DOHH2 (cell line): ENCODE results near the gene CDKAL1.

Source experiments
- H3F3A ChIP-seq: fragments of 200-600 bp; sonication (generic), shearing (Covaris generic); 2 replicates; pipeline ENCODE4 v1.6.0; 2016; ENCODE audit warnings: antibody characterized with exemption, mild to moderate bottlenecking; ENCODE audit not compliant: control insufficient read depth, insufficient read depth
- H3K27ac ChIP-seq: fragments of 200-600 bp; sonication (generic); 2 replicates; pipeline ENCODE4 v1.5.1; 2014; ENCODE audit warnings: low read depth, mild to moderate bottlenecking, low read length, moderate library complexity
- H3K27me3 ChIP-seq: fragments of 200-600 bp; sonication (generic); 2 replicates; pipeline ENCODE4 v1.6.1; 2014; ENCODE audit warnings: mild to moderate bottlenecking, low read length, mixed read lengths; ENCODE audit not compliant: control insufficient read depth
- H3K36me3 ChIP-seq: fragments of 200-600 bp; sonication (generic); 2 replicates; pipeline ENCODE4 v1.6.1; 2014; ENCODE audit warnings: mild to moderate bottlenecking, low read length, moderate library complexity, mixed read lengths; ENCODE audit not compliant: control insufficient read depth
- H3K4me1 ChIP-seq: fragments of 200-600 bp; sonication (generic); 2 replicates; pipeline ENCODE4 v1.6.1; 2014; ENCODE audit warnings: mild to moderate bottlenecking, low read length, mixed read lengths; ENCODE audit not compliant: control insufficient read depth
- H3K4me2 ChIP-seq: fragments of 200-600 bp; sonication (generic); 2 replicates; pipeline ENCODE4 v1.6.0; 2014; ENCODE audit warnings: mild to moderate bottlenecking, low read length, moderate library complexity
- H3K4me3 ChIP-seq: fragments of 200-600 bp; sonication (generic); 2 replicates; pipeline ENCODE4 v1.5.1; 2014; ENCODE audit warnings: mild to moderate bottlenecking, low read length, mixed read lengths
- H3K79me2 ChIP-seq: fragments of 200-600 bp; sonication (generic); 2 replicates; pipeline ENCODE4 v1.6.1; 2014; ENCODE audit warnings: mild to moderate bottlenecking, low read length, mixed read lengths; ENCODE audit not compliant: control insufficient read depth
- H3K9me2 ChIP-seq: fragments of 200-600 bp; sonication (generic); replicated peaks from 2 replicates; pipeline ENCODE4 v1.6.1; 2014; ENCODE audit warnings: mild to moderate bottlenecking, low read length, mixed read lengths; ENCODE audit not compliant: control insufficient read depth
- H3K9me3 ChIP-seq: fragments of 200-600 bp; sonication (generic); 2 replicates; pipeline ENCODE4 v1.6.1; 2014; ENCODE audit warnings: antibody characterized with exemption, low read length, mixed read lengths; ENCODE audit not compliant: control insufficient read depth, insufficient read depth
- H4K20me1 ChIP-seq: fragments of 200-600 bp; sonication (generic); 2 replicates; pipeline ENCODE4 v1.6.0; 2014; ENCODE audit warnings: low read depth, mild to moderate bottlenecking, antibody characterized with exemption, low read length, moderate library complexity; ENCODE audit not compliant: control insufficient read depth, insufficient read depth
- EZH2phosphoT487 ChIP-seq: fragments of 200-600 bp; sonication (generic); IDR thresholded peaks from 2 replicates; pipeline ENCODE4 v1.6.1; 2017; ENCODE audit warnings: borderline replicate concordance, mild to moderate bottlenecking, antibody characterized with exemption, low read length, moderate library complexity, mixed read lengths
- TF ChIP-seq, protein P1 (sequence below): fragments of 200-600 bp; sonication (generic); IDR thresholded peaks from one replicate; pipeline ENCODE4 v1.5.1; 2014; ENCODE audit warnings: antibody characterized with exemption, mild to moderate bottlenecking, low read depth, low read length; ENCODE audit not compliant: poor library complexity, severe bottlenecking

The CDKAL1 gene

DNA sequence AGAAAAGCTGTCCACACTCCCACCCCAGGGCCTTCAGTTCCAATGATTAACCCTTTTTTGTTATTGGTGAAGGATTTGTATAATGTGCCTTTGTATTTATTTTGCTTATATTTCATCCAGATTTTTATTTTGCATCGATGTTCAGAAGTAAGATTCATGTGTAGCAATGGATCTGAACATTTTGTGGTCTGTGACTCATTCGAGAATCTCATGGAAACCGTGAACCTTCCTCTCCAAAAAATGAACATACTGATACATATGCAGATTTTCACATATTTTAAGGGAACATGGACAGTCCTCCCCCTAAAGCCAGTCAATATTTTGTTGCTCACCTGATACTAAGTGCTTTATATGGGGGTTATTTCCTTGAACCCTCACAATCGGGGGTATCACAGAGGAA lies 637.5 kb downstream of the CDKAL1 start:
- H3K9me3 ChIP-seq, result no peaks in the 10 kb centered on the region
- H3F3A ChIP-seq, result no peaks in the 10 kb centered on the region
- no peaks in the 10 kb centered on the region for H3K4me1 ChIP-seq
- 0 out of 2 replicates have a peak, but pooled peaks cover 2% of the 10 kb centered on the region for H3K9me2 ChIP-seq
- no peak overlapping the region for H3K27ac ChIP-seq
- no peaks in the 10 kb centered on the region for H3K27me3 ChIP-seq
- H4K20me1 ChIP-seq, result no peaks in the 10 kb centered on the region
- no peaks in the 10 kb centered on the region for H3K36me3 ChIP-seq
- TF ChIP-seq EZH2phosphoT487, result no peak
- TF ChIP-seq, protein P1, sequence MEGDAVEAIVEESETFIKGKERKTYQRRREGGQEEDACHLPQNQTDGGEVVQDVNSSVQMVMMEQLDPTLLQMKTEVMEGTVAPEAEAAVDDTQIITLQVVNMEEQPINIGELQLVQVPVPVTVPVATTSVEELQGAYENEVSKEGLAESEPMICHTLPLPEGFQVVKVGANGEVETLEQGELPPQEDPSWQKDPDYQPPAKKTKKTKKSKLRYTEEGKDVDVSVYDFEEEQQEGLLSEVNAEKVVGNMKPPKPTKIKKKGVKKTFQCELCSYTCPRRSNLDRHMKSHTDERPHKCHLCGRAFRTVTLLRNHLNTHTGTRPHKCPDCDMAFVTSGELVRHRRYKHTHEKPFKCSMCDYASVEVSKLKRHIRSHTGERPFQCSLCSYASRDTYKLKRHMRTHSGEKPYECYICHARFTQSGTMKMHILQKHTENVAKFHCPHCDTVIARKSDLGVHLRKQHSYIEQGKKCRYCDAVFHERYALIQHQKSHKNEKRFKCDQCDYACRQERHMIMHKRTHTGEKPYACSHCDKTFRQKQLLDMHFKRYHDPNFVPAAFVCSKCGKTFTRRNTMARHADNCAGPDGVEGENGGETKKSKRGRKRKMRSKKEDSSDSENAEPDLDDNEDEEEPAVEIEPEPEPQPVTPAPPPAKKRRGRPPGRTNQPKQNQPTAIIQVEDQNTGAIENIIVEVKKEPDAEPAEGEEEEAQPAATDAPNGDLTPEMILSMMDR, result no peak
- H3K4me2 ChIP-seq, result no peak overlapping the region
- H3K79me2 ChIP-seq, result no peaks in the 10 kb centered on the region
- H3K4me3 ChIP-seq, result no peak overlapping the region

DNA sequence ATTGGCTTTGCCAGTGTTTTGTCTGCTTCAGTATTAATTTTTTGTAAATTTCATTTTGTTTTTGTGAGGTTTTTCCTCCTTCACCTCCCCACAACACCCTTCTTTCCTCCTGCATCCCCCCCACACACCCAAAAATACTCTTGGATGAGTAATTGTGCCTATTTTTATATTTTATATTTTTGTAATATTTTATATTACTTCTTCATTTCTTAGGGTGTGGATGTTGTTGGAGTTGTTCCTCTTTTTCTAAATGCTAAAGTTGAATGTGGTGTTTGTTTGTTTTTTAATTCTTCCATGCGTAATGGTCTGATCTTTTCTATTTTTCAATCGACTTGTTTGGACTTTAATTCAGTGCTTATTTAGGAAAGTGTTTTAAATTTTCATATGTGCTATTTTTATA lies 638.8 kb downstream of the CDKAL1 start:
- H3K79me2 ChIP-seq, result no peaks in the 10 kb centered on the region
- H3K27ac ChIP-seq, result no peak overlapping the region
- no peaks in the 10 kb centered on the region for H3F3A ChIP-seq
- TF ChIP-seq EZH2phosphoT487, result no peak
- TF ChIP-seq, protein P1, result no peak
- H3K4me2 ChIP-seq, result no peak overlapping the region
- 0 out of 2 replicates have a peak, but pooled peaks cover 2% of the 10 kb centered on the region for H3K9me2 ChIP-seq
- no peaks in the 10 kb centered on the region for H4K20me1 ChIP-seq
- H3K27me3 ChIP-seq, result no peaks in the 10 kb centered on the region
- H3K4me1 ChIP-seq, result no peaks in the 10 kb centered on the region
- no peaks in the 10 kb centered on the region for H3K9me3 ChIP-seq
- no peaks in the 10 kb centered on the region for H3K36me3 ChIP-seq
- H3K4me3 ChIP-seq, result no peak overlapping the region

DNA sequence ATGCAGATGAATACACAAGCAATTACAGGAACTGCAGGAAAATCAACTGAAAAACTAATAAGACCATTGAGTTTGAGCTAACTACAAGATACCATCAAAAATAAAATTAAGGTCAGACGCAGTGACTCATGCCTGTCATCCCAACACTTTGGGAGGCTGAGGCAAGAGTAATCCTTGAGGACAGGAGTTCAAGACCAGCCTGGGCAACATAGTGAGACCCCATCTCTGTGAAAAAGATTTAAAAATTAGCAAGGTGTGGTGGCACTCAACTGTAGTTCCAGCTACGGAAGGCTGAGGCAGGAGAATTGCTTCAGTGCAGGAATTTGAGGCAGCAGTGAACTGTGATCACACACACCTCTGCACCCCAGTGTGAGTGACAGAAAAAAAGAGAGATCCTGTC lies 639.4 kb downstream of the CDKAL1 start:
- H3K36me3 ChIP-seq, result no peaks in the 10 kb centered on the region
- H3K27me3 ChIP-seq, result no peaks in the 10 kb centered on the region
- no peaks in the 10 kb centered on the region for H3K4me1 ChIP-seq
- H3K9me3 ChIP-seq, result no peaks in the 10 kb centered on the region
- H3K27ac ChIP-seq, result no peak overlapping the region
- no peaks in the 10 kb centered on the region for H3K79me2 ChIP-seq
- no peaks in the 10 kb centered on the region for H3F3A ChIP-seq
- H3K4me2 ChIP-seq, result no peak overlapping the region
- TF ChIP-seq EZH2phosphoT487, result no peak
- TF ChIP-seq, protein P1, result no peak
- no peak overlapping the region for H3K4me3 ChIP-seq
- 0 out of 2 replicates have a peak, but pooled peaks cover 2% of the 10 kb centered on the region for H3K9me2 ChIP-seq
- no peaks in the 10 kb centered on the region for H4K20me1 ChIP-seq

DNA sequence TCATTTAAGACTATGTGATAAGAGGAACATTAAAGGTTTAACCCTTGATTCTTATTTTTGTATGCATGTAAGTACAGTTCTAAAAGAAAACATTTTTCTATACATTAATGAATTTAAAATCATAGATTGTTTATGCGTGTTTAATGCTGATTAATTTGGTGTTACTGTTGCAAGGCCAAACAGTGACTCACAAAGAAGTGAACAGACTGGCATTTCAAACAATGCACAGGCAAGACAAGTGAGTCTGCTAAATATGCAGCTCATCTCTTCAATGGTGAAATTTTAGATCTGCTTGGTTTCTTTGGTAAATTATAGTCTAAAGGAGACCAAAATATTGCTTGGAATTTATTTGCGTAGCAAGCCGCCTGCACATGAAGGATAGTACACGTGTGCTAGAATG lies 641.9 kb downstream of the CDKAL1 start:
- H3K9me2 ChIP-seq, result 0 out of 2 replicates have a peak, but pooled peaks cover 2% of the 10 kb centered on the region
- TF ChIP-seq, protein P1, result no peak
- TF ChIP-seq EZH2phosphoT487, result no peak
- no peaks in the 10 kb centered on the region for H4K20me1 ChIP-seq

More for the DNA sequence above, 641.9 kb downstream of the CDKAL1 start:
- H3F3A ChIP-seq, result no peaks in the 10 kb centered on the region
- H3K27ac ChIP-seq, result no peak overlapping the region
- H3K79me2 ChIP-seq, result no peaks in the 10 kb centered on the region
- no peaks in the 10 kb centered on the region for H3K36me3 ChIP-seq
- no peaks in the 10 kb centered on the region for H3K4me1 ChIP-seq
- no peaks in the 10 kb centered on the region for H3K27me3 ChIP-seq
- H3K4me2 ChIP-seq, result no peak overlapping the region
- no peak overlapping the region for H3K4me3 ChIP-seq
- no peaks in the 10 kb centered on the region for H3K9me3 ChIP-seq
